Fibroblast of lung (primary cell): ENCODE results near the gene TFG. TPM values are rescaled to one million over a fixed set of nuclear protein-coding genes. Genes with fewer than 3 reads are reported as not detected.

Source experiments
- DNase-seq, 2 donors: peaks; one replicate each; pipeline versions ENCODE4 v3.0.0 to v3.0.0-alpha.2; 2010; ENCODE audit warnings: low read depth in 2 of 2
- H2AFZ ChIP-seq: 2 replicates; pipeline ENCODE4 v1.5.1; 2012; ENCODE audit warnings: low read length, control low read depth, inconsistent platforms
- H3K27ac ChIP-seq: 2 replicates; pipeline ENCODE4 v1.5.1; 2011; ENCODE audit warnings: low read length, control low read depth; ENCODE audit not compliant: insufficient read depth
- H3K27me3 ChIP-seq: 2 replicates; pipeline ENCODE4 v1.5.1; 2011; ENCODE audit warnings: mild to moderate bottlenecking, low read length; ENCODE audit not compliant: control insufficient read depth, insufficient read depth
- H3K36me3 ChIP-seq: 2 replicates; pipeline ENCODE4 v1.5.1; 2011; ENCODE audit warnings: low read length; ENCODE audit not compliant: control insufficient read depth, insufficient read depth
- H3K4me1 ChIP-seq: 2 replicates; pipeline ENCODE4 v1.5.1; 2011; ENCODE audit warnings: low read length; ENCODE audit not compliant: control insufficient read depth, insufficient read depth; ENCODE audit errors: extremely low read depth
- H3K4me2 ChIP-seq: 2 replicates; pipeline ENCODE4 v1.5.1; 2011; ENCODE audit warnings: low read length, control low read depth; ENCODE audit not compliant: insufficient read depth; ENCODE audit errors: extremely low read depth
- H3K4me3 ChIP-seq, 4 experiments: fragments of 200-600 bp in 1 of 4; sonication (generic) in 1 of 4; replicated peaks in 1 of 4; 2 replicates each; pipeline ENCODE4 v1.5.1; 2011 to 2016; ENCODE audit warnings: low read length in 4 of 4, low read depth in 3 of 4, mild to moderate bottlenecking in 3 of 4, control low read depth in 2 of 4, inconsistent platforms in 1 of 4, mixed read lengths in 1 of 4; ENCODE audit not compliant: insufficient read depth in 1 of 4; ENCODE audit errors: control extremely low read depth in 1 of 4
- H3K79me2 ChIP-seq: 2 replicates; pipeline ENCODE4 v1.5.1; 2012; ENCODE audit warnings: mild to moderate bottlenecking, low read length, inconsistent platforms; ENCODE audit not compliant: control insufficient read depth, insufficient read depth
- H3K9ac ChIP-seq: 2 replicates; pipeline ENCODE4 v1.5.1; 2011; ENCODE audit warnings: mild to moderate bottlenecking, low read length, control low read depth; ENCODE audit not compliant: insufficient read depth
- H3K9me3 ChIP-seq: 2 replicates; pipeline ENCODE4 v1.5.1; 2012; ENCODE audit warnings: low read depth, low read length; ENCODE audit not compliant: control insufficient read depth, insufficient read depth
- H4K20me1 ChIP-seq: 2 replicates; pipeline ENCODE4 v1.5.1; 2011; ENCODE audit warnings: low read length; ENCODE audit not compliant: control insufficient read depth, insufficient read depth; ENCODE audit errors: extremely low read depth
- EZH2 ChIP-seq: IDR thresholded peaks from 2 replicates; pipeline ENCODE4 v1.5.1; 2012; ENCODE audit warnings: low read length, control low read depth, mild to moderate bottlenecking; ENCODE audit errors: missing control alignments
- polyA plus RNA-seq, 2 donors: library from polyadenylated mRNA; depleted of rRNA in 1 of 2; stranded (reverse) in 1 of 2; unstranded in 1 of 2; fragments of >200 nt; gene quantifications; 2 replicates each; pipeline ENCODE4 v1.2.1, GENCODE V29; 2011 to 2012; ENCODE audit warnings: missing spikeins in 1 of 2
- total RNA-seq: library from RNA; depleted of rRNA; stranded (reverse); fragments of >200 nt; gene quantifications from 2 replicates; pipeline ENCODE4 v1.2.1, GENCODE V29; 2014
- TF ChIP-seq, protein P1 (sequence below), 2 donors: IDR thresholded peaks in 1 of 2; conservative IDR thresholded peaks in 1 of 2; 1 replicate in 1 of 2; 2 replicates in 1 of 2; pipeline ENCODE4 v1.5.1; 2011 to 2012; ENCODE audit warnings: low read length in 2 of 2, control low read depth in 1 of 2, inconsistent platforms in 1 of 2, low read depth in 1 of 2, mild to moderate bottlenecking in 1 of 2

Gene TFG
- total and polyA plus RNA-seq, 2 donors (not counting 1 experiment from before 2014, with no cell fraction given): 60.6 to 174 TPM

- Histone ChIP-seq H3K4me1 (peaks cover 5% of the 10 kb centered on the region), H3K36me3 (no peaks in the 10 kb centered on the region), H4K20me1 (no peaks in the 10 kb centered on the region), H3K4me3 (no peak overlapping the region), H3K9ac (no peak overlapping the region), H3K27me3 (no peaks in the 10 kb centered on the region), H3K4me2 (no peak overlapping the region), H3K9me3 (no peaks in the 10 kb centered on the region), H2AFZ (no peak overlapping the region), H3K27ac (no peak overlapping the region), H3K79me2 (no peaks in the 10 kb centered on the region)
- peak; percentile 22 to 62 for DNase-seq
- no peak for TF ChIP-seq EZH2
- TF ChIP-seq, protein P1, sequence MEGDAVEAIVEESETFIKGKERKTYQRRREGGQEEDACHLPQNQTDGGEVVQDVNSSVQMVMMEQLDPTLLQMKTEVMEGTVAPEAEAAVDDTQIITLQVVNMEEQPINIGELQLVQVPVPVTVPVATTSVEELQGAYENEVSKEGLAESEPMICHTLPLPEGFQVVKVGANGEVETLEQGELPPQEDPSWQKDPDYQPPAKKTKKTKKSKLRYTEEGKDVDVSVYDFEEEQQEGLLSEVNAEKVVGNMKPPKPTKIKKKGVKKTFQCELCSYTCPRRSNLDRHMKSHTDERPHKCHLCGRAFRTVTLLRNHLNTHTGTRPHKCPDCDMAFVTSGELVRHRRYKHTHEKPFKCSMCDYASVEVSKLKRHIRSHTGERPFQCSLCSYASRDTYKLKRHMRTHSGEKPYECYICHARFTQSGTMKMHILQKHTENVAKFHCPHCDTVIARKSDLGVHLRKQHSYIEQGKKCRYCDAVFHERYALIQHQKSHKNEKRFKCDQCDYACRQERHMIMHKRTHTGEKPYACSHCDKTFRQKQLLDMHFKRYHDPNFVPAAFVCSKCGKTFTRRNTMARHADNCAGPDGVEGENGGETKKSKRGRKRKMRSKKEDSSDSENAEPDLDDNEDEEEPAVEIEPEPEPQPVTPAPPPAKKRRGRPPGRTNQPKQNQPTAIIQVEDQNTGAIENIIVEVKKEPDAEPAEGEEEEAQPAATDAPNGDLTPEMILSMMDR (conservative IDR thresholded peaks at IDR 0.05 in 1 of 2, IDR thresholded peaks at IDR 0.05 in 1 of 2; ENCODE audit: low read depth in 1 of 2, low read length in 2 of 2): no peak
Observed at GRCh38 chr3:100782906-100783305, 73.6 kb downstream of the TFG start.

DNA sequence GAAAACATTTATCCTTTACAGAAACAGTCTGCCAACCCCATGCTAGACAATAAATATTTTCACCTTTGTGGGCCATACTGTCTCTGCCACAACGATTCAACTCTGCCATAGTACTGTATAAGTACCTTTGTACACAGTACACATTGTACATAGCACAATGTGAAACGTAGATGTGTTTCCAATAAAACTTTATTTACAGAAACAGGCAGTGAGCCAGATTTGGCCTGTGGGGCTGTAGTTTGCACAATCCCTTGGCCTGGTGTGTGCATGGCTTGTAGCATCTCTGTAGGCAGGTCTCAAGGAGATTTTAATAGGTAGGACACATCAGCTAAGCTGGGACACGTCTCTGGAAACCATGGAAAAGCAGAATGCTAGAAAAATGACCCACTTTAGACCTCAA, 74.3 kb downstream of the TFG start:
- no peak overlapping the region for H3K27ac ChIP-seq
- H3K4me2 ChIP-seq: no peak overlapping the region
- H3K79me2 ChIP-seq: no peaks in the 10 kb centered on the region
- H2AFZ ChIP-seq: no peak overlapping the region
- TF ChIP-seq, protein P1 (conservative IDR thresholded peaks at IDR 0.05 in 1 of 2, IDR thresholded peaks at IDR 0.05 in 1 of 2; ENCODE audit: low read depth in 1 of 2, low read length in 2 of 2): no peak
- TF ChIP-seq EZH2: no peak
- no peaks in the 10 kb centered on the region for H4K20me1 ChIP-seq
- H3K36me3 ChIP-seq: no peaks in the 10 kb centered on the region
- no peak overlapping the region for H3K4me3 ChIP-seq
- H3K4me1 ChIP-seq: peaks cover 5% of the 10 kb centered on the region
- no peak overlapping the region for H3K9ac ChIP-seq
- no peak for DNase-seq
- H3K9me3 ChIP-seq: no peaks in the 10 kb centered on the region
- no peaks in the 10 kb centered on the region for H3K27me3 ChIP-seq

GRCh38 chr3:100789579-100789978, 80.3 kb downstream of the TFG start:
- Histone ChIP-seq H3K9ac (no peak overlapping the region), H3K36me3 (no peaks in the 10 kb centered on the region)

More at GRCh38 chr3:100789579-100789978, 80.3 kb downstream of the TFG start:
- H3K79me2 ChIP-seq: no peaks in the 10 kb centered on the region
- H2AFZ ChIP-seq: no peak overlapping the region
- no peak overlapping the region for H3K4me2 ChIP-seq
- H3K27ac ChIP-seq: no peak overlapping the region
- peak in 1 of 2 donors; percentile 28 for DNase-seq
- no peaks in the 10 kb centered on the region for H4K20me1 ChIP-seq
- H3K27me3 ChIP-seq: no peaks in the 10 kb centered on the region
- no peak overlapping the region for H3K4me3 ChIP-seq
- no peaks in the 10 kb centered on the region for H3K4me1 ChIP-seq
- TF ChIP-seq EZH2: no peak
- TF ChIP-seq, protein P1 (conservative IDR thresholded peaks at IDR 0.05 in 1 of 2, IDR thresholded peaks at IDR 0.05 in 1 of 2; ENCODE audit: low read depth in 1 of 2, low read length in 2 of 2): no peak
- H3K9me3 ChIP-seq: no peaks in the 10 kb centered on the region
